NCI-H2196 treated with DMSO at 0.1 percent for 48 hours (cell line): Measurements from ENCODE around the gene SDR42E2.
A peak's percentile ranks its signal among the peaks of the same experiment; 100 is the strongest.
"Not testable (repeated sequence)": the region's sequence is repeated elsewhere in the genome, so short reads cannot be mapped to it uniquely, and the experiment has no call there.

Experiments used
- DNase-seq: peaks from one replicate; lab custom pipeline; 2025; ENCODE audit not compliant: unreplicated experiment; lab: John Stamatoyannopoulos, UW

SDR42E2 gene

GRCh38 chr16:22161401-22161800 lies 905 bp upstream of the SDR42E2 start:
- no peak for DNase-seq

DNA sequence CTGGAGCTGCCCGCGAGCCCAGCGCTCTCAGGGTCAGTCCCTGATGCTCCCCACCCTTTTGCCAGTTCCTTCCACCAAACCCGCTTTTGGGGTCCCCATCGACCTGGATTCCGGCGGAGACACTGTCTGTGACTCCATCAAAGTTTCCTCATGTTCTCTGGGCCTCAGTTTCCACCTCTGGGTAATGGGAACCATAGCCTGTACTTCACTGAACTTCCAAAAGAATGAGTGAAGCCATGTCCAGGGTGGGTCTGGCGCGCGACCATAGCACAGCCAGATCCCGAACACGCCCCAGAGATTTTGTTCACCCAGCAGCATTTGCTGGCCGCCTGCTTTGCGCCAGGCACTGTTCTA lies 327 bp downstream of the SDR42E2 start:
- DNase-seq = no peak

- DNase-seq = no peak
These were observed 1.5 kb downstream of the SDR42E2 start for GRCh38 chr16:22163806-22164205.

GRCh38 chr16:22164482-22164881 lies 2.2 kb downstream of the SDR42E2 start:
- DNase-seq = no peak

DNA sequence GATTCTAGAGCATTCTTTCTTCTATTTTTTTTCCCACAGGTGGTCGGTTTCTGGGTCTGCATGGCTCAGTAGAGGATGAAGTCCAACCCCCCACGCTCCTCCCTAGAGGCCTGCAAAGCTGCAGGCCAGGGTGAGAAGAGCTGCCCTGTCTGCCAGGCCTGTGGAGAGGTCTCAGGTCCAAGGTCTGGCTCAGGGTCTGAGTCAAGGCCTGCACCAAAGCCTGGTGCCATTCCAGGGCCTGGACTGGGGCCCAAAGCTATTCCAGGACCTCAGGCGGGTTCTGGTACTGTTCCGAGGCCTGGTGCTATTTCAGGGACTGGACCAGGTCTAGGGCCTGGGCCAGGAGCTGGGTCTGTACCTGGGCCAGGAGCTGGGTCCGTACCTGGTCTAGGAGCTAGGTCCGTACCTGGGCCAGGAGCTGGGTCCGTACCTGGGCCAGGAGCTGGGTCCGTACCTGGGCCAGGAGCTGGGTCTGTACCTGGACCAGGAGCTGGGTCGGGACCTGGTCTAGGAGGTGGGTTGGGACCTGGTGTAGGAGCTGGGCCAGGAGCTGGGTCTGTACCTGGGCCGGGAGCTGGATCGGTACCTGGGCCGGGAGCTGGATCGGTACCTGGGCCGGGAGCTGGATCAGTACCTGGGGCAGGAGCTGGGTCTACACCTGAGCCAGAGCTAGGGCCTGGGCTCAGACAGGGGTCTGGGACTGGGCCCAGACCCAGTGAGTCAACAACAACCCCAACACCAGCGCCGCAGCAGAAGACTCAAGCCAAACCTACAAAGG lies 3.4 kb downstream of the SDR42E2 start:
- no peak for DNase-seq

- no peak for DNase-seq
These were observed 9.6 kb downstream of the SDR42E2 start for GRCh38 chr16:22171953-22172352.

DNA sequence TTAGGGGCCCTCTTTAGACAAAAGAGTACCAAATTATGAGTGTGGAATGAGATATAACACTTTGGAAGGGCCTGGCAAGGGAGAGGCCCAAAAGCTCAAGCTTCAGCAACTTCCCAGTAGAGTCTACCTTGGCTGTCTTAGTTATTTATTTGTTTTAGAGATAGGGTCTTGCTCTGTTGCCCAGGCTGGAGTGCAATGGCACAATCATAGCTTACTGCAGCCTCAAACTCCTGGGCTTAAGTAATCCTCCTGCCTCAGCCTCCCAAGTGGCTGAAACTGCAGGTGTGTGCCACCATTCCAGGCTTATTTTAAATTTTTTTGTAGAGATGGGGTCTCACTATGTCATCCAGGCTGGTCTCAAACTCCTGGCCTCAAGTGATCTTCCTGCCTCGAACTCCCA lies 10.3 kb downstream of the SDR42E2 start:
- DNase-seq = not testable (repeated sequence)

- DNase-seq = peak; percentile 15
These were observed 12.3 kb downstream of the SDR42E2 start for GRCh38 chr16:22174642-22175041.

GRCh38 chr16:22177968-22178930 lies 15.9 kb downstream of the SDR42E2 start:
- no peak for DNase-seq

DNA sequence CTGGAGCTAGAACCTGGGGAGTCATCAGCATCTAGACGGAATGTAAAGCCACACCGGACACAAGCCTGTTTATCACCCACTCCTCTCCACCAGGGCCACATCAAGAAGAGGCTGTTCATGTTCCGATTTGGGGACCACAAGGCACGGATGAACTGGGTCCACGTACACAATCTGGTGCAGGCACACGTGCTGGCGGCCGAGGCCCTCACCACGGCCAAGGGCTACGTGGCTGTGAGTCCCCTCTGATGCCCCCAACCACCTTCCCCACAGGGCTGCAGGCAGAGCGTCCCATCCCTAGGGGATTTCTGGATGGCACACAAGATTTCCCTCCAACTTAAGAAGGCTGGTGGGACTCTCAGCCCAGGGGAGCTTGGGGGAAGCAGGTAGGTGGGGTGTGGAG lies 19.1 kb downstream of the SDR42E2 start:
- no peak for DNase-seq

DNA sequence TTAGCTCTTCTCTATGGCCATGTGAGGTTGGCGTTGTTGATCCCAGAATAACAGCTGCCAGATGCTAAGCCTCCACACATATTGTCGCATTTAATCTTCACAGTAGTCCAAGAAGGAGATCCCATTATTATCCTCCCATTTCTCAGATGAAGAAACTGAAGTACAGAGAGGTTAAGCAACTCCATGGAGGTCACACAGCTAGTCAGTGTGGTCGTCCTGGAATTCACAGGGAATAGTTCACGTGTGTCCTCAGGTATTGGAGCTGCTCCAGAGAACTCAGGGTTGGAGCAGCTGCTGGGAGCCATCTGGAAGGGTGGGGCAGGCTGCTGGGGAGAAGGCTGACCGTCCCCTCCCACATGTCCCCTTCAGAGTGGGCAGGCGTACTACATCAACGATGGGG lies 19.5 kb downstream of the SDR42E2 start:
- no peak for DNase-seq

- DNase-seq = no peak
These were observed 21.0 kb downstream of the SDR42E2 start for GRCh38 chr16:22183335-22183734.

GRCh38 chr16:22183901-22184614 lies 21.8 kb downstream of the SDR42E2 start:
- no peak for DNase-seq

GRCh38 chr16:22184615-22184968 lies 22.3 kb downstream of the SDR42E2 start:
- DNase-seq = no peak

DNA sequence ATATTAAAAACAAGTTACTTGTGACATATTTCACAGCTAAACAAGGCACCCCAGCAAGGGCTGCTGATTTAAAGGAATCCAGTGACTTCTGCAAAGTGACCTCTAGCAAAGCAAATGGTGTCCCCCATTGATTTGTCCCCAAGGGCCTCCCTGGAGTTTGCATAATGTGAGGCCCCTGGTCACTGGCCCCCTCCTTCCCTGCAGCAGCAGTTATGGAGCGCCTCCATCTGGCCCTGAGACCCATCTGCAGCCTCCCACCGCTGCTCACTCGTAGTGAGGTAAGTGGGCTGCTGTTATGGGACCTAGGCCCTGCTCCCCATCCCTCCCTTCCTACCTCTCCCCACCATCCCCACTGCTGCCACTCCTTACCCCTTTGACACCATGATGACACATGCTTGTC lies 24.2 kb downstream of the SDR42E2 start:
- DNase-seq = no peak

DNA sequence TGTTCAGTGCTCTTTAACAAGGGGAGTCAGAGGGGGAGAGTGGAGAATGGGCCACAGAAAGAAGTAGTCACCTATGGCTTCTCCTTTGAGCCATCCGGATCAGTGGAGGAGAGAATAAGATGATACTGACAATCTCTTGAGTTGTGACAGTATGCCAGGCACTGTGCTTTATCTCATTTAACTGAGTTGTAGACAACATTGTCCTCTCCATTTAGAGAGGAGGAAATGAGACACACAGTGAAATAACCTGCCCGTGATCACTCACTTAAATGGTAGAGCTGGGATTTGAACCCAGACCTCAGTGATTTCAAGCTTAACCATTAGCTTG lies 25.9 kb downstream of the SDR42E2 start:
- DNase-seq = no peak

GRCh38 chr16:22188595-22189442 lies 26.5 kb downstream of the SDR42E2 start:
- DNase-seq = peak; percentile 83

DNA sequence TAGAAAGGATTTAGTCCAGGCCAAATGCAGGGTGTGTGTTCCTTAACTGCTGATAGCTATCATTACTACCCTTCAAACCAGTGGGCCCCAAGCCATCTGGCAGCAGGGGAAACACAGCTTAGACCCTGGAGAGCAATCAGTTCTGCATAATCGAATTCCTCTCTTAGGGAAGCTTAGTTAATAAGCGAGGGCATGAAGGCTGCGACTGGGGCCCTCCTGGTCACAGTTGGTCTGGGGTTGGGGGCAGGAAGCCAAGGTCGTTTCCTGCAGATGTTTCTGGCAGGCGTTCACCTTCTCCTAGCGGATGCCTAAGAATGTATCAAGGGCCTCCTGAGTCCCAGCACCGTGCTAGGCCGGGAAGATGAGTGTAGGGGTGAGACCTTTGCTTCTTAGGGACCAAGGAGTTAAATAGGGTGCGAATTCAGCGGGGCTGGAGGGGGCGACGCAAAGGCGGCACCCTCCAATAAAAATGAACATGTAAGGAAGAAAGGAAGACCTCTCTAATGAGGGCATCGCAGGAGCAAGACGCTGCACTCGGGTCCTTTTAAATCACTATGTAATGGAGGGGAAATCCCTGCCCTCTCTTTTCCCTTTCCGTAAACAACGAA lies 27.3 kb downstream of the SDR42E2 start:
- DNase-seq = peak; percentile 17

GRCh38 chr16:22190081-22190775 lies 27.9 kb downstream of the SDR42E2 start:
- DNase-seq = peak; percentile 100
